Activated CD4-positive, alpha-beta T cell treated with anti-CD3 and anti-CD28 coated beads, Interleukin-2, amount 50 U/mL, for 48 hours (primary cell): ENCODE results near the gene SLC6A3.

Experiments used
- DNase-seq, 2 experiments: peaks; one replicate each; pipeline ENCODE4 v3.0.0-alpha.2; 2020

Gene SLC6A3

DNA sequence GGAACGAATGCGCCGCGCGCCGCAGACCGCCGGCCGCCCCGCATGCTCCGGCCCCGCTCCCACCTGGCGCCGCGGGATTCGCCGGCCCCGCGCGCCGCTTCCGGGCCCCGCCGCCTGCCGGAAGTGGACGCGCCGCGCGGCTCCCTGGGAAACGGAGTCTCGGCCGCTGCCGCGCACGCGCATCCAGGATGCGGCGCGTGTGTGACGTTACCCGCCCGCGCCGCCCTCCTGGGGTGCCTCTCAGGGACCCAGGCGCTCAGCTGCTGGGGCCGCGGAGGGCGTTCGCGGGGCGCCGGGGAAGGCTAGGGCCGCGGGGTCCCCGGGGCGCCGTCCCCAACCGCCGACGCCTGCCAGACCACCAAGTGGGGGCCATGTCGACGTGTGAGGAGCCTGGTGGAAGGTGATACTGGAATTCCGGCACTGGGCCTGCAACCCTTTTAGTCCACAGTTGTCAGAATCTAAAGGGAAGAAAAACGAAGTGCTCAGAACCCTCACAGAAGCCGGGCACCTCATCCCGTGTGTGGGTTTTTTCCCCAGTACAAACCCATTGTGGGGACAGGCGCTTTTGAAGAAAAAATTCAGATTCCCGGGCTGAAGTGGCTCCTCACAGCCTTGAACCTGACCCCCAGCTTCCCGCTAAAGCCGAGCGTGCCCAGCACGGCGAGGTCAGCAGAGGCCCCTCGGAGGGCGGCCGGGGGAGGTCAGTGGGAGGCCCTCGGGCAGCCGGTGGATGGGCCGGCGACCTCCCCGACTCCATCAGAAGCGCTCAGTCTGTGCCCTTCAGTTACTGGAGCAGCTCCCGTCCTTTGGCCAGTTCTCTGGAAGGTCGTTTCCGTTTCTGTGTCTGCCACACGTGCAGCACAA is 100.0 kb downstream of the SLC6A3 start, which contains the start of gene CLPTM1L:
TSS of gene CLPTM1L (minus strand) at position 125 of the 864 bp plus-strand sequence. CDS start 258 bp downstream, outside the sequence.
- peak; percentile 83 to 85 for DNase-seq

GRCh38 chr5:1343931-1344901 is 101.0 kb downstream of the SLC6A3 start:
- peak; percentile 23 to 34 for DNase-seq

GRCh38 chr5:1343315-1343751 is 101.9 kb downstream of the SLC6A3 start:
- DNase-seq = no peak
